Measurements from ENCODE around the gene PIK3R2.
A peak's percentile ranks its signal among the peaks of the same experiment; 100 is the strongest.
"Not testable (repeated sequence)": the region's sequence is repeated elsewhere in the genome, so short reads cannot be mapped to it uniquely, and the experiment has no call there.

PIK3R2 gene

DNA sequence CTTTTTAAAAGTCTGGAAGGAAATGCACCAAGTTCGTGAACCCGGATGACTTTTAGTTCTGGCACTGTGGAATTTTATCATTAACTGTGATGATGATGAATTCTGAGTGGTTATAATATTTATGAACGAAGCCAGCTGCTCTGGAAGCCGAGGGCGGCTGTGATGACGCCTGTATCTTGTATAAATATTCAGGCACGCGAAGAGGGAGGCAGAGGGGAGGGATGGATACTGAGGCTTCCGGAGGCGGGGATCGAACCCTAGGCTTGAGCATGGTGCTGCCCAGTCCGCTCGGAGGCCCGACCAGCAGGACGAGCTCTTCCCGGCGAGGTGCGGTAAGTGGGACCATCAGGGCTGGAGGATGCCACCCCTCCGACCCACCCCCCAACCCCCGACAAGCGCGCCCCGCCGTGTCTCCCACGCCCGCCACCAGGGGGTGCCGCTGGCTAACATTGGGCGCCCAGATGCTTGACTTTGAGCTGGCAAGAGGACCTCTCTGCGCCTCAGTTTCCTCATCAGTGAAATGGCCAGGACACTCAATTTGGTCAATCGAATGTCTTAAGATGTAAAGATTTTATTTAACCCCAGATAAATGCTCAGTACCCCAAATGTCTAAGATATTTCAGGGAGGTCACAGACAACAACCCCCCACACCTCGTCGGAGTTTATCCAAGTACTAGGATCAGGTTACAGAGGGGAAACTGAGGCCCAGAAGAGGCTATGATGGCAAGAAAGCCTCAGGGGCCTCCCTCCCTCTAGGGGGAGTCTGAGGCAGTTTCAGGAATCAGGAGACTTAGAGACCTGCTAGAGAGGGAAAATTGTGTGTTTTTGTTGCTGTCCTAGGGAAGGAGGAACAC is 55.4 kb downstream of the PIK3R2 start:
- TF ChIP-seq, protein P1, sequence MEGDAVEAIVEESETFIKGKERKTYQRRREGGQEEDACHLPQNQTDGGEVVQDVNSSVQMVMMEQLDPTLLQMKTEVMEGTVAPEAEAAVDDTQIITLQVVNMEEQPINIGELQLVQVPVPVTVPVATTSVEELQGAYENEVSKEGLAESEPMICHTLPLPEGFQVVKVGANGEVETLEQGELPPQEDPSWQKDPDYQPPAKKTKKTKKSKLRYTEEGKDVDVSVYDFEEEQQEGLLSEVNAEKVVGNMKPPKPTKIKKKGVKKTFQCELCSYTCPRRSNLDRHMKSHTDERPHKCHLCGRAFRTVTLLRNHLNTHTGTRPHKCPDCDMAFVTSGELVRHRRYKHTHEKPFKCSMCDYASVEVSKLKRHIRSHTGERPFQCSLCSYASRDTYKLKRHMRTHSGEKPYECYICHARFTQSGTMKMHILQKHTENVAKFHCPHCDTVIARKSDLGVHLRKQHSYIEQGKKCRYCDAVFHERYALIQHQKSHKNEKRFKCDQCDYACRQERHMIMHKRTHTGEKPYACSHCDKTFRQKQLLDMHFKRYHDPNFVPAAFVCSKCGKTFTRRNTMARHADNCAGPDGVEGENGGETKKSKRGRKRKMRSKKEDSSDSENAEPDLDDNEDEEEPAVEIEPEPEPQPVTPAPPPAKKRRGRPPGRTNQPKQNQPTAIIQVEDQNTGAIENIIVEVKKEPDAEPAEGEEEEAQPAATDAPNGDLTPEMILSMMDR (conservative IDR thresholded peaks at IDR 0.05; ENCODE audit: low read depth, low read length) = peak; percentile 57
- DNase-seq (ENCODE audit: low read depth) = no peak
- H3K4me3 ChIP-seq (ENCODE audit: low read length) = no peak overlapping the region

DNA sequence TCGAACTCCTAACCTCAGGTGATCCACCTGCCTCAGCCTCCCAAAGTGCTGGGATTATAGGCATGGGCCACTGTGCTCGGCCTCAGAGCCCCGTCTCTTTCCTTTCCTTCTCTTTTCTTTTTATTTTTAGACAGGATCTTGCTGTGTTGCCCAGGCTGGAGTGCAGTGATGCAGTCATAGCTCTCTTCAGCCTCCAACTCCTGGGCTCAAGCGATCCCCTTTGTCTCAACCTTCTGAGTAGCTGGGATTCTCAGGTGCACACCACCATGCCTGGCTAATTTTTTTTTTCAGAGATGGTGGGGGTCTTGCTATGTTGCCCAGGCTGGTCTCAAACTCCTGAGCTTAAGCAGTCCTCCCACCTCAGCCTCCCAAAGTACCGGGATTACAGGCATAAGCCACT is 56.9 kb downstream of the PIK3R2 start:
- not testable (repeated sequence) for DNase-seq (ENCODE audit: low read depth); H3K4me3 ChIP-seq (ENCODE audit: low read length)

GRCh38 chr19:18211683-18212082 is 58.7 kb downstream of the PIK3R2 start:
- DNase-seq (ENCODE audit: low read depth) = no peak
- TF ChIP-seq, protein P1 (conservative IDR thresholded peaks at IDR 0.05; ENCODE audit: low read depth, low read length) = no peak
- H3K4me3 ChIP-seq (ENCODE audit: low read length) = no peak overlapping the region

DNA sequence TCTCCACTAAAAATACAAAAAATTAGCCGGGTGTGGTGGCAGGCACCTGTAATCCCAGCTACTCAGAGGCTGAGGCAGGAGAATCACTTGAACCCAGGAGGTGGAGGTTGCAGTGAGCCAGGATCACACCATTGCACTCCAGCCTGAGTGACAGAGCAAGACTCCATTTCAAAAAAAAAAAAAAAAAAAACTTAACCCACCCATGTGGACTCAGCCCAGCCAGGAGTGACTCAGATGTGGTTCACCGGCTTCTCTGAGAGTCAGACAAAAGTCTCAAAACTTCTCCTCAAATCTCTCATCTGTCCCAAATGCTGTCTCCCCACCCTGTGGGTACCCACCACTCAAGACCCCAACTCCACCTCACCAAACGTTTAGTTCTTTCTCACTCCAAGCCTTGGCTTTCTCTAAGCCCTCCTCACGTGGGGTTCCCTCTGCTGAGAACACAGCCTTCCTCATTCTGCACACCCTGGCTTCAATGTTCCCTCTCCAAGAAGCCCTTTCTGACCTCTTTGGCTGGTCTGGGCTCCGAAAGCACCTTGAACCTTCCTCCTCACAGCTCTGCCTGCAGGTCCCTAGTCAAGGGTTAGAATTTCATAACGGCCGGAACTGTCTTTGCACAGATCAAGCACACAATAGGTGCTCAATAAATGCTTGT is 61.9 kb downstream of the PIK3R2 start:
- no peak for DNase-seq (ENCODE audit: low read depth)
- no peak overlapping the region for H3K4me3 ChIP-seq (ENCODE audit: low read length)
- TF ChIP-seq, protein P1 (conservative IDR thresholded peaks at IDR 0.05; ENCODE audit: low read depth, low read length) = no peak

GRCh38 chr19:18216789-18217188 is 63.8 kb downstream of the PIK3R2 start:
- no peak overlapping the region for H3K4me3 ChIP-seq (ENCODE audit: low read length)
- DNase-seq (ENCODE audit: low read depth) = no peak
- TF ChIP-seq, protein P1 (conservative IDR thresholded peaks at IDR 0.05; ENCODE audit: low read depth, low read length) = no peak

DNA sequence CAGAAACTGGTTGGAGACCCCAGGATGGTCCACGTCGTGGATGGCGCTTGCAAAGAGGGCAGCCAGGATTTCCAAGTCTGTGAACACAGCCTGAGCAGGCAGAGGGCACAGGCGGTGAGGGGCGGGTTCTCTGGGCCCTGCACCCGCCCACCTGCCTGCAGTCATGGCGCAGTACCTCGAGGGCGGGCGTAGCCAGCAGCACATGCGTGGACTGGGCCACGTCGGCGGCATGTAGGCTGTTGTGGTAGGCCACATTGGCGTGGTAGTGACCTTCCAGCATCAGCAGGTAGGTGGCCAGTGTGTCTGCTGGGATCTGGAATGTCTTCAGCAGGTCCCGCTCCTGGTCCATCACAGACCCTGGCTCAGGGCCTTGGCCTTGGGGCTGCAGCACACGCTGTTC is 65.2 kb downstream of the PIK3R2 start:
- no peak overlapping the region for H3K4me3 ChIP-seq (ENCODE audit: low read length)
- DNase-seq (ENCODE audit: low read depth) = no peak
- TF ChIP-seq, protein P1 (conservative IDR thresholded peaks at IDR 0.05; ENCODE audit: low read depth, low read length) = no peak

DNA sequence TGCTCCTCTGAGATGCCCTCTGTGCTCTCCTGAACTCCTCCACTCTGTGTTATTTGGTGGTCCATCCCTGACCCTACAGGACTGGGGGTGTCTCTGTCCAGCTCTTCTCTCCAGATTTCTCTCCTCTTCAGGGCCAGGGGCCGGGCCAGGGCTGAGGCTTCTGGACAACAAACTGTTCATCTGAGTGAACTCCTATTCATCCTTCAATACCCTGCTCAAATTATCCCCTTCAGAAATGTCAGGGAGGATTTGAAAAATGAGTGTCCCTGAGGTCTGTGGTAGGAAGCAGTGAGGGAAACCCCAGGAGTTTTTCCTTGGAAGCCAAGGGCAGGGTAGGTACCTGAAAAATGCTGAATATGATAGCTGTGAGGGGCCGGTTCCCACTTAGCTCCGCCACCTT is 65.6 kb downstream of the PIK3R2 start:
- DNase-seq (ENCODE audit: low read depth) = no peak
- TF ChIP-seq, protein P1 (conservative IDR thresholded peaks at IDR 0.05; ENCODE audit: low read depth, low read length) = no peak
- no peak overlapping the region for H3K4me3 ChIP-seq (ENCODE audit: low read length)
